Putamen (tissue), 1 donor: ENCODE measurements around the gene MAP3K8.
A peak's percentile ranks its signal among the peaks of the same experiment; 100 is the strongest.
"Not testable (repeated sequence)": the region's sequence is repeated elsewhere in the genome, so short reads cannot be mapped to it uniquely, and the experiment has no call there.

ENCODE experiments used
- DNase-seq: peaks from one replicate; pipeline ENCODE4 v3.0.0-alpha.2; 2016; ENCODE audit warnings: low spot score

Gene MAP3K8

GRCh38 chr10:30447125-30447799, 13.3 kb downstream of the MAP3K8 start:
- DNase-seq = no peak

GRCh38 chr10:30448092-30448491, 14.1 kb downstream of the MAP3K8 start:
- no peak for DNase-seq

- no peak for DNase-seq
These were observed 20.0 kb downstream of the MAP3K8 start for GRCh38 chr10:30453764-30454527.

GRCh38 chr10:30454744-30455510, 20.9 kb downstream of the MAP3K8 start:
- no peak for DNase-seq

- no peak for DNase-seq
These were observed 21.8 kb downstream of the MAP3K8 start for GRCh38 chr10:30455816-30456215.

- DNase-seq = no peak
These were observed 22.3 kb downstream of the MAP3K8 start for GRCh38 chr10:30456266-30456665.

- peak; percentile 35 for DNase-seq
These were observed 25.3 kb downstream of the MAP3K8 start for GRCh38 chr10:30459283-30459682.

GRCh38 chr10:30460121-30460520, 26.1 kb downstream of the MAP3K8 start:
- no peak for DNase-seq

- DNase-seq = no peak
These were observed 28.5 kb downstream of the MAP3K8 start for GRCh38 chr10:30462513-30462912.

- DNase-seq = no peak
These were observed 30.0 kb downstream of the MAP3K8 start for GRCh38 chr10:30463944-30464451.

GRCh38 chr10:30464675-30465074, 30.7 kb downstream of the MAP3K8 start:
- no peak for DNase-seq

- no peak for DNase-seq
These were observed 32.5 kb downstream of the MAP3K8 start for GRCh38 chr10:30466445-30466844.

- DNase-seq = no peak
These were observed 33.8 kb downstream of the MAP3K8 start for GRCh38 chr10:30467651-30468338.

- DNase-seq = no peak
These were observed 38.6 kb downstream of the MAP3K8 start for GRCh38 chr10:30472414-30473155.

GRCh38 chr10:30475515-30475914, 41.5 kb downstream of the MAP3K8 start:
- not testable (repeated sequence) for DNase-seq

- no peak for DNase-seq
These were observed 42.6 kb downstream of the MAP3K8 start for GRCh38 chr10:30476511-30477155.

GRCh38 chr10:30479513-30479912, 45.5 kb downstream of the MAP3K8 start:
- not testable (repeated sequence) for DNase-seq

GRCh38 chr10:30481603-30482002, 47.6 kb downstream of the MAP3K8 start:
- no peak for DNase-seq

GRCh38 chr10:30488316-30488715, 54.3 kb downstream of the MAP3K8 start:
- DNase-seq = peak; percentile 29

GRCh38 chr10:30489346-30489745, 55.4 kb downstream of the MAP3K8 start:
- no peak for DNase-seq
